Stimulated activated CD8-positive, alpha-beta memory T cell treated with anti-CD3 and anti-CD28 coated beads, Interleukin-2, amount 100 ng/mL, for 1 hour (primary cell): ENCODE measurements around the gene YIPF2.
"Not testable (repeated sequence)": the region's sequence is repeated elsewhere in the genome, so short reads cannot be mapped to it uniquely, and the experiment has no call there.

Source experiments
- DNase-seq, 2 donors: peaks; one replicate each; pipeline ENCODE4 v3.0.0-alpha.2; 2020; ENCODE audit warnings: low read depth in 2 of 2

Gene YIPF2

DNA sequence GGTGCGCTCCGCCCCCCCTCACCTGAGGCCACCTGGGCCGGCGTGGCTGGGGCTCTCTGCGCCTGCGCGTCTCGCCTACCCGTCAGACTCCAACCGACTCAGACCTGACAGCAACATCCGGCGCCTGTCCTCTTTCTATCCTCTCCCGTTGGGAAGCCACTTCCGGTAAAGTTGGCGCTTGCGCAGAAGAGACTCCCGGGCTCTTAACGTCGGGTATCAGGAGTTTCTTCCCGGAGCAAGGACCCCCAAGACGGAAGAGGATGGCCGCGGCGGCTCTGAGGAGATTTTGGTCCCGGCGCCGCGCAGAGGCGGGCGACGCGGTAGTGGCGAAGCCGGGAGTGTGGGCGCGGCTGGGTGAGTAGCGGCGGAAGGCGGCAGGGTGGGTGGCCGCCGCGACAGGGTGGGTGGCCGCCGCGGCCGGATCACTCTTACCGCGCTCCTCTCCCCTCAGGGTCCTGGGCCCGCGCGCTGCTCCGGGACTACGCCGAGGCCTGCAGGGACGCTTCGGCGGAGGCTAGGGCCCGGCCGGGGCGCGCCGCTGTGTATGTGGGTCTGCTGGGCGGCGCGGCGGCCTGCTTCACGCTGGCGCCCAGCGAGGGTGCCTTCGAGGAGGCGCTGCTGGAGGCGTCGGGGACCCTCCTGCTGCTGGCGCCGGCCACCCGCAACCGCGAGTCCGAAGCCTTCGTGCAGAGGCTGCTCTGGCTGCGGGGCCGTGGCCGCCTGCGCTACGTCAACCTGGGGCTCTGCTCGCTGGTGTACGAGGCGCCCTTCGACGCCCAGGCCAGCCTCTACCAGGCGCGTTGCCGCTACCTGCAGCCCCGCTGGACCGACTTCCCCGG is at the start of gene YIPF2, which contains the start of gene TIMM29:
TSS of gene YIPF2 (minus strand) at position 77 of the 839 bp plus-strand sequence. CDS start 229 bp downstream, outside the sequence.
TSS of gene TIMM29 (plus strand) at position 249 of the 839 bp plus-strand sequence. CDS start at position 261, 12 bp downstream.
- DNase-seq = peak; percentile 75 to 90

DNA sequence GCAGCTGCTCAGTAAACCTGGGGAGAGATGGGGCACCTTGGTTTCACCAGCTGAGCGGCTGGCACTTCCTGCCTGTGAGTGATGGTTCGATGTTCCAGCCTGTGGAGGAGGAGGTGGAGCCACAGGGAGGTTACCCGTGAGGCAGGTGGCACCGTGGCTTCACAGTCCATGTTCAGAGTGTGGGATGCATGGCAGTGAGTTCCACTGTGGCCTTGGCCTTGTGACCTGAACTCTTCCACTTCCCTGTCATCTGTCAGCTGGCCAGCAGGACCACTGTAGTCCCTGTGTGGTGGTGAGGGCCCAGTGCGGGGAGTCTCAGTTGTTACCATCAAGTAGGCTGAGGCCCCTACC is 49.3 kb upstream of the YIPF2 start:
- no peak for DNase-seq

DNA sequence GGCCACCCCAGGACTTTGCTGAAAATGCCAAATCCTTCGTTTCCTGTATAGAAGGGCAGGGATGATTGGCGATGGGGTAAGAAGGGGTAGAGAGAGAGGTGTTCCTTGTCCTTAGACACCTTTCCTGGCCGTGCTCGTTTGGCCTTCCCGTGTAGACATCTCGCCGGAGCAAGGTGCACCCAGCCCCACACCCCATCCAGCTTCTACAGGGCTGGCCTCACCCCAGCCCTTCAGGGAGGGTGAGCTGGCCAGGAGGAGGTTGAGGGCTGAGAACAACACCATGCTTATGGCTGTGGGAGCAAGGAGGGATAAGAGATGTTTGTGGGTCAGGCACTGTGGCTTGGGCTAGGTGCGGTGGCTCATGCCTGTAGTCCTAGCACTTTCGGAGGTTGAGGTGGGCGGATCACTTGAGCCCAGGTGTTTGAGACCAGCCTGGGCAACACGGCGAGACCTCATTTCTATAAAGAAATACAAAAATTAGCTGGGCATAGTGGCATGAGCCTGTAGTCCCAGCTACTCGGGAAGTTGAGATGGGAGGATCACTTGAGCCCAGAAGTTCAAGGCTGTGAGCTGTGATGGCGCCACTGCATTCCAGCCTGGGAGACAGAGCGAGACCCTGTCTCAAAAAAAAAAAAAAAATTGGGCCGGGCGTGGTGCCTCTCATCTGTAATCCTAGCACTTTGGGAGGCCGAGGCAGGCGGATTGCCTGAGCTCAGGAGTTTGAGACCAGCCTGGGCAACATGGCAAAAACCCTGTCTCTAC is 47.9 kb upstream of the YIPF2 start:
- DNase-seq = no peak

- no peak for DNase-seq
Measured at GRCh38 chr19:10975374-10976130, 47.1 kb upstream of the YIPF2 start.

GRCh38 chr19:10971107-10971726 is 42.8 kb upstream of the YIPF2 start:
- no peak for DNase-seq

DNA sequence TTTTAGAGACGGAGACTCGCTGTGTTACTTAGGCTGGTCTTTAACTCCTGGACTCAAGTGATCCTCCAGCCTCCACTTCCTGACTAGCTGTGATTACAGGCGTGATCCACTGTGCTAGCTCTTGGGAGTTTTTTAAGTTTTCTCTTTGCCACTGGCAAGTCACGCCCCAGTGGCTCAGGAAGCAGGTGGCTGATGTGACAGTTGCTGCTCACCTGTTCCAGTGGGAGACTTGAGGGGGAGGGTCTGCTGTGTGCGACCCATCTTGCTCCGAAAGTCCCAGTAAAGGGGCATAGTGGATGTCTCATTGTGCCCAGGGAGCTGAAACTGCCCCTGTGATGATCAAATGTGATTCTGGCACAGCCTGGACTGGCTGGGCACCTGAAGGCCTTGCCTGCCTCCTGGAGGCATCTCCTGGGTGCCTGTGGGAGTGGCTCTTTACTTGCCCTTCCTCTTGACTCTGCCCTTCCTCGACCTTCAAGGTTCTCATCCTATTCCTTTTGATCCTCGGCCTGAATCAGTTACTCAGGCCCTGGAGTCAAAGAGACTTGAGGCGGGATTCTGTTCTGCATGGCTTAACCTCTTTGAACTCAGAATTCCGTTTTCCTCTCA is 40.2 kb upstream of the YIPF2 start:
- DNase-seq = no peak

DNA sequence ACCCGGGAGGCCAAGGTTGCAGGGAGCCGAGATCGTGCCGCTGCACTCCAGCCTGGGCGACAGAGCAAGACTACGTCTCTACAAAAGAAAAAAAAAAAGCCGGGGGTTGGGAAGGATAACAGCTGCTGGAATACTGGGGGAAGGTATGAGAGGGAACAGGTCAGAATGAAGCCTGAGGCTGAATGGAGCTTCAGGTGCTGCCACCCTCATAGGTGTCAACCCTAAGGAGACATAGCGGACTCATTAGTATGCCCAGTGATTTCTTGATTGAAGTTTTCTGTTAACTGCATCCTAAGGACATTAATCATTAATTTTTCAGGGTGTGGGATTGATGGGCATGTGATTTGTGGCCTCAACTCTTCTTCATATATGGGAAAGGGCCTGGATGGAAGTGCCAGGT is 38.4 kb upstream of the YIPF2 start:
- no peak for DNase-seq

- DNase-seq = no peak
Measured at GRCh38 chr19:10965398-10965797, 37.0 kb upstream of the YIPF2 start.

GRCh38 chr19:10964903-10965302 is 36.5 kb upstream of the YIPF2 start:
- no peak for DNase-seq

GRCh38 chr19:10963865-10964264 is 35.4 kb upstream of the YIPF2 start:
- no peak for DNase-seq

GRCh38 chr19:10962863-10963262 is 34.4 kb upstream of the YIPF2 start:
- no peak for DNase-seq

DNA sequence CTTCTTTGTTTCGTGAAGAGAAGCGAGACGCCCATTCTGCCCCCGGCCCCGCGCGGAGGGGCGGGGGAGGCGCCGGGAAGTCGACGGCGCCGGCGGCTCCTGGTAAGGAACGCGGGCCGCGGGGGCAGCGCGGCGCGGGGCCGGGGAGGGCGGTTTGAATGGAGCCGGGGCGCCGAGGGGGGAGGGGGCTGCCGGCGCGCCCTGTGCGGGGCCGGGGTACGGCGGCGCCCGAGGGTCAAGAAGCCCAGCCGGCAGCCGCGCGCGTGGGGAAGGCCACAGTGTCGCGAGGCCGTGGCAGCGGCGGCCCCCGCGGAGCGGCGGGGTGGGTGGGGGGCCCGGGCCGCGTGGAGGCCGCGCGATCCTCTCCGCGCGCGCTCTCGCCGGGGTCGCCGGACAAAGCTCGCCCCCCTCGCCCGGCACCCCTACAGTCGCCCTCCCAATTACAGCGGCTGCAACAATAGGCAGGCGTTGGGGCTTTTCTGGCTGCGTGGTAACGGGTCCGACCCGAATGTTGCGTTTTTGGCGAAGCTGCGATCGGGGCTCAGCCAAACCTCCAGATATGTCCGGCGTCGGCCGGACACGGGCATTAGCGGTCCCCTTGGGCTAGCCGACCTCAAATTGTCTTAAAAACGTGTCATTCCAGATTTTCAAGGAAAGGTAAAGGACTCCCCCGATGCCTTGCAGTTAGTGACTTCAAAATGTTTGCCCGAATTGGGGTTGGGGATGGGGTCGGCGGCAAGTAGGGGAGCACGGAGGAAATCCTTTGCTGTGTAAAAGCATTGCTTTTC is 32.8 kb upstream of the YIPF2 start:
- no peak for DNase-seq

- peak; percentile 97 to 98 for DNase-seq
Measured at GRCh38 chr19:10960314-10961072, 32.1 kb upstream of the YIPF2 start, which contains the start of gene SMARCA4. SMARCA4 (plus strand) TSS chr19:10961030; CDS start chr19:10984152, 23,122 bp downstream.

DNA sequence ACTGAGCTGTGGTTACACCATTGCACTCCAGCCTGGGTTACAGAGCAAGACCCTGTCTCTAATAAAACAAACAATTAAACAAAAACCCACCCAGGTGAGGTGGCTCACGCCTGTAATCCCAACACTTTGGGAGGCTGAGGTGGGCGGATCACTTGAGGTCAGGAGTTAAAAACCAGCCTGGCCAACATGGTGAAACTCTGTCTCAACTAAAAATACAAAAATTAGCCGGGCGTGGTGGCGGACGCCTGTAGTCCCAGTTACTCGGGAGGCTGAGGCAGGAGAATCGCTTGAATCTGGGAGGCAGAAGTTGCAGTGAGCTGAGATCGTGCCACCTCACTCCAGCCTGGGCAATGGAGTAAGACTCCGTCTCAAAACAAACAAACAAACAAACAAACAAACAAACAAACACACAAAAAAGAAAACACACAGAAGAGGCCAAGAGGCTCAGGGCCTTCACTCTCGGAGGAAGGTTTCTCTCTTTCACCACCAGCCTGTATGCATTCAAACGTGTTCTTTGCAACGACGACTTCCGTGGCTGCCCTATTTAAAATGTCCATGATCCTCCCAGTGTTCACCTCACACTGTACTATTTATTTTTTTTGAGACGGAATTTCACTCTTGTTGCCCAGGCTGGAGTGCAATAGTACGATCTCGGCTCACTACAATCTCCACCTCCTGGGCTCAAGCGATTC is 31.0 kb upstream of the YIPF2 start:
- DNase-seq = not testable (repeated sequence)

GRCh38 chr19:10952809-10953208 is 24.4 kb upstream of the YIPF2 start:
- no peak for DNase-seq

DNA sequence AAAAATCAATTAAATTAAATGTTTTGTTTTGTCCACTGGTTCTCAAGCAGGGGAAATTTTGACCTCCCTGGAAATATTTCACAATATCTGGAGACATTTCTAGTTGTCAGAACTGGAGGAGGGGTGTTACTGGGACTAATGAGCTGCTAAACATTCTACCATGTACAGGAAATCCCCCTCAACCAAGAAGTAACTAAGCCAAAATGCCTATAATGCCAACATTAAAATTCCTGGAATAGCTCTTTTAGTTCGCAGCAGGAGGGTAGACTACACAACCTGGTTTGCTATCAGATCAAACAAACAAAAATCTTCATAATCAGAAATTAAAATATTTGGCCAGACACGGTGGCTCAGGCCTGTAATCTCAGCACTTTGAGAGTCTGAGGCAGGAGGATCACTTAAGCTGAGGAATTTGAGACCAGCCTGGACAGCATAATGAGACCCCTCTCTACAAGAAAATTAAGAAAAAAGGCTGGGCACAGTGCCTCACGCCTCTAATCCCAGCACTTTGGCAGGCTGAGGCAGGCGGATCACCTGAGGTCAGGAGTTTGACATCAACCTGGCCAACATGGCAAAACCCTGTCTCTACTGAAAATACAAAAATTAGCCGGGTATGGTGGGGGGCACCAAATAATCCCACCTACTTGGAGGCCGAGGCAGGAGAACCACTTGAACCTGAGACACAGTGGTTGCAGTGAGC is 18.7 kb upstream of the YIPF2 start:
- DNase-seq = no peak

GRCh38 chr19:10945264-10945663 is 16.8 kb upstream of the YIPF2 start:
- no peak for DNase-seq

DNA sequence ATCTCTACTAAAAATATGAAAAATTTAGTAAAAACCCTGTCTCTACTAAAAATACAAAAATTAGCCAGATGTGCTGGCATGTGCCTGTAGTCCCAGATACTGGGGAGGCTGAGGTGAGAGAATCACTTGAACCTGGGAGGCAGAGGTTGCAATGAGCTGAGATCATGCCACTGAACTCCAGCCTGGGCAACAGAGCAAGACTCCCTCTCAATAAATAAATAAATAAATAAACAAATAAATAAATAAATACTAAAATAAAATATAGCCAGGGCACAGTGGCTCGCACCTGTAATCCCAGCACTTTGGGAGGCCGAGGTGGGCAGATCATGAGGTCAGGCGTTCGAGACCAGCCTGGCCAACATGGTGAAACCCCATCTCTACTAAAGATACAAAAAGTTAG is 15.0 kb upstream of the YIPF2 start:
- not testable (repeated sequence) for DNase-seq
